Mucosa of stomach (tissue), 1 donor: ENCODE results near the gene DHX32.

Experiments used
- H3K27me3 ChIP-seq: one replicate; pipeline ENCODE4 v1.7.0; 2013; ENCODE audit warnings: mild to moderate bottlenecking, low read length; ENCODE audit not compliant: control insufficient read depth, insufficient read depth
- H3K36me3 ChIP-seq: one replicate; pipeline ENCODE4 v1.7.0; 2013; ENCODE audit warnings: low read length; ENCODE audit not compliant: control insufficient read depth, insufficient read depth
- H3K4me1 ChIP-seq: one replicate; pipeline ENCODE4 v1.7.0; 2013; ENCODE audit warnings: mild to moderate bottlenecking, low read length; ENCODE audit not compliant: control insufficient read depth, insufficient read depth
- H3K4me3 ChIP-seq: one replicate; pipeline ENCODE4 v1.7.0; 2013; ENCODE audit warnings: low read length
- H3K9ac ChIP-seq: one replicate; pipeline ENCODE4 v1.7.0; 2013; ENCODE audit warnings: mild to moderate bottlenecking, low read length, moderate library complexity
- H3K9me3 ChIP-seq: one replicate; pipeline ENCODE4 v1.7.0; 2013; ENCODE audit warnings: mild to moderate bottlenecking, low read length, moderate library complexity; ENCODE audit not compliant: control insufficient read depth
- donor health status: Pancreatic carcinoma.

DHX32 gene

DNA sequence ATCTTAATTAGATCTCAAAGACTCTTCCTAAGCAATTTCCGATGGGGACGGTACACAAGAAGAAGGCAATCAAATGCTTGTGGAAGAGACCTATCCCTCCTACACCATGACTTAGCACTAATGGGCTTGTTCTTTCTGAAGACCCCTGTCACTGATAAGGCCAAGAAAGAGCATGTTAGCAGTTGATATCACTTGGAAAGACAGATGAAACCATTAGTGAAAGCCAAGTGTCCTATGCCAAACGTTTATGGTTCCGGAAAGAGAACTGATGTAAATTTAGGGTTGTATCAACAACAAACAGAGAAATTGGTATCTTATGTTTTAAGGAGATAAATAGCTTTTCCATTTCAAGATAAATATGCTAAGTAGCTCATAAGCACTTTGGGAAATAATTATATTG is 64.5 kb downstream of the DHX32 start:
- no peaks in the 10 kb centered on the region for H3K27me3 ChIP-seq
- no peak overlapping the region for H3K4me3 ChIP-seq
- no peak overlapping the region for H3K9ac ChIP-seq
- no peaks in the 10 kb centered on the region for H3K4me1 ChIP-seq
- no peaks in the 10 kb centered on the region for H3K9me3 ChIP-seq
- no peaks in the 10 kb centered on the region for H3K36me3 ChIP-seq

DNA sequence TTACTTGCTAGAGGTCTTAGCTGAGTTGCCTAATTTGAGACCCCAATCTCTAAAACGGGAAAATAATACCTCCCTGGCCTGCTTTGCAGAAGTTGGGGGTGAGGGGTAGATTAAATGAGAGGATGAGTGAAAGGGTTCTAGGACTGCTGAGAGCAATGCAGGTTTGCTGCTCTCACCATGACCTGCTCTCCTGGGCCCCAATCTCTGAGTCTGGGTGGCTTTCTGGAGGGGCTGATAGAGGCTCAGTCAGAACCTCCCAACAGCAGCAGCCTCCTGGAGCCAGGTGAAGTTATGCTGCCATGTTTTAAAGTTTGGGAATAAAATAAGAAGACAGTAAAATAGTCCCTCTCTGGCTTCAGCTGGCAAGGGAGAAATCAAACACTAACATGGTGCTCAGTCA is 65.3 kb downstream of the DHX32 start:
- H3K4me3 ChIP-seq = no peak overlapping the region
- no peaks in the 10 kb centered on the region for H3K27me3 ChIP-seq
- no peaks in the 10 kb centered on the region for H3K9me3 ChIP-seq
- H3K4me1 ChIP-seq = no peaks in the 10 kb centered on the region
- H3K36me3 ChIP-seq = no peaks in the 10 kb centered on the region
- H3K9ac ChIP-seq = no peak overlapping the region

DNA sequence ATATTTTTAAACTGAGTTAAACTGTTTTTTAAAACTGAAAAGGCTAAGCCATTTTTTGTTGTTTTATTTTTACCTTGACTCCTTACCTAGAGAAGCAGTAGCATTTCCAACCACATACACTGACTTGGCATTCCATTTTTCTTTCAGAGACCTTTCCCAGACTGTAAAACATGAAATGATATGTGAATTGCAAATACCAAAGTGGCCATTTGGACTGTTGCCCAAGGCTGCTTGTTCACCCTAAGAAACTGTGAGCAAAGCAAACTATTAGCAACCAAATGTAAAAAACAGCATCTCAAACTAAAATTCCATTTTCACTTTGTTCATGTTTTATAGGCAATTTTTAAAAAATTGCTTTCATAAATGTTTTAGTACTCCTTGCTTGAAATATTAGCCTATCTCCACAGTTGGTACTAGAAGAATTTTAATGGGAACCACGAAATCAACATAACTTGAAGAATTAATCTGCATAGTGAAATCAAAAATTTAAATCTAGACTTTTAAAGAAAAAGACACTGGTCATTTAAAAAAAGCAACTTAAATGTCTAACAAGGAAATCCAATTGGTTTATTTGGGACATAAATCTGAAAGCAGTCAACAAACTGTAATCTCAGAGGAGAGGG is 68.9 kb downstream of the DHX32 start:
- Histone ChIP-seq H3K9ac (no peak overlapping the region), H3K27me3 (no peaks in the 10 kb centered on the region), H3K9me3 (no peaks in the 10 kb centered on the region), H3K4me3 (no peak overlapping the region), H3K36me3 (no peaks in the 10 kb centered on the region), H3K4me1 (no peaks in the 10 kb centered on the region)

- no peak overlapping the region for H3K4me3 ChIP-seq
- H3K4me1 ChIP-seq = no peaks in the 10 kb centered on the region
- H3K9ac ChIP-seq = no peak overlapping the region
- H3K9me3 ChIP-seq = no peaks in the 10 kb centered on the region
- no peaks in the 10 kb centered on the region for H3K36me3 ChIP-seq
- H3K27me3 ChIP-seq = no peaks in the 10 kb centered on the region
Measured at GRCh38 chr10:125811251-125811650, 69.8 kb downstream of the DHX32 start.

DNA sequence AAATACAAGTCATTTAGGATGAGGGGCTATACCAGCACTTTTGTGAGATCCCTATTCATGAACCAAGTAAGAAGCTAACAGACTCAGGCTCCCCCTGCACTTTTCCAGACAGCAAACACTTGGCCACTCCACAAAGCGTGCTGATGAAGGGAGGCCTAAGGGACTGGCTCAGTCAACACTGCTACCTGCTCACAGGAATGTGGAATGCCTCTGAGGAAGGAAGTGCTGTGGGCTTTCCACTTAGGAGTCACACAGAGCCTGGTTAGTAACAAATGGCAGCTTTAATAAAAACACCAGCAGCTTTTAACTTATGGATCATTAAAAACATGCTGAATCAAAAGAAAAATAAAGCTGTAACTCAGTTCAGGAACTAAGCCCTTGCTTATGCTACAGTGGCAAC is 73.0 kb downstream of the DHX32 start:
- no peaks in the 10 kb centered on the region for H3K4me1 ChIP-seq
- H3K36me3 ChIP-seq = no peaks in the 10 kb centered on the region

GRCh38 chr10:125802739-125803138 is 78.4 kb downstream of the DHX32 start:
- peaks cover 4% of the 10 kb centered on the region for H3K36me3 ChIP-seq

More for the DNA sequence above, 73.0 kb downstream of the DHX32 start:
- Histone ChIP-seq H3K4me3 (no peak overlapping the region), H3K9ac (no peak overlapping the region), H3K9me3 (no peaks in the 10 kb centered on the region), H3K27me3 (no peaks in the 10 kb centered on the region)

DNA sequence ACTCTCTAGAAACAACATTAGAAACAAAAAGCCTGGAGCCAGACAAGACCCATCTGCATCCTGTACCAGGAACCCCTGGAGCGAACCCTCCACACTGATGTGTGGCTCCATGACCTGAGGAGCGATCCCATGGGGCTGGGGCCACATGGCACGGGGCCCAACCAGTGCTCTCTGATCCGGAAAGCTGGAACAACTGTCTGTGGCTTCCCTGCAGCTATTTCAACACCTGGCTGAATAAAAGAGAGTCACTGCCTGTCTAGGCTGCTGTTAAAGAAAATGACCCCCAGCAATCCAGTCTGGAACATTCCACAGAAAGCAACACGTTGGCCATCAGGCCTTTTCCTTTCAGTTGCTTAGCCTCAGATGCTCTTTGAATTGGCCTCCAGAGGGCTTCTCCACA is 79.0 kb downstream of the DHX32 start:
- Histone ChIP-seq H3K27me3 (no peaks in the 10 kb centered on the region), H3K9me3 (no peaks in the 10 kb centered on the region), H3K36me3 (peaks cover 4% of the 10 kb centered on the region), H3K4me3 (no peak overlapping the region), H3K9ac (no peak overlapping the region), H3K4me1 (no peaks in the 10 kb centered on the region)

More at GRCh38 chr10:125802739-125803138, 78.4 kb downstream of the DHX32 start:
- H3K9ac ChIP-seq = no peak overlapping the region
- H3K27me3 ChIP-seq = no peaks in the 10 kb centered on the region
- H3K4me3 ChIP-seq = no peak overlapping the region
- H3K9me3 ChIP-seq = no peaks in the 10 kb centered on the region
- no peaks in the 10 kb centered on the region for H3K4me1 ChIP-seq

- Histone ChIP-seq H3K4me3 (no peak overlapping the region), H3K36me3 (peaks cover 4% of the 10 kb centered on the region), H3K4me1 (no peaks in the 10 kb centered on the region), H3K27me3 (no peaks in the 10 kb centered on the region), H3K9me3 (no peaks in the 10 kb centered on the region), H3K9ac (no peak overlapping the region)
Measured at GRCh38 chr10:125801574-125801973, 79.5 kb downstream of the DHX32 start.

GRCh38 chr10:125799451-125800182 is 81.5 kb downstream of the DHX32 start:
- Histone ChIP-seq H3K27me3 (no peaks in the 10 kb centered on the region), H3K4me3 (no peak overlapping the region), H3K4me1 (no peaks in the 10 kb centered on the region), H3K9ac (no peak overlapping the region), H3K9me3 (no peaks in the 10 kb centered on the region), H3K36me3 (peaks cover 4% of the 10 kb centered on the region)

DNA sequence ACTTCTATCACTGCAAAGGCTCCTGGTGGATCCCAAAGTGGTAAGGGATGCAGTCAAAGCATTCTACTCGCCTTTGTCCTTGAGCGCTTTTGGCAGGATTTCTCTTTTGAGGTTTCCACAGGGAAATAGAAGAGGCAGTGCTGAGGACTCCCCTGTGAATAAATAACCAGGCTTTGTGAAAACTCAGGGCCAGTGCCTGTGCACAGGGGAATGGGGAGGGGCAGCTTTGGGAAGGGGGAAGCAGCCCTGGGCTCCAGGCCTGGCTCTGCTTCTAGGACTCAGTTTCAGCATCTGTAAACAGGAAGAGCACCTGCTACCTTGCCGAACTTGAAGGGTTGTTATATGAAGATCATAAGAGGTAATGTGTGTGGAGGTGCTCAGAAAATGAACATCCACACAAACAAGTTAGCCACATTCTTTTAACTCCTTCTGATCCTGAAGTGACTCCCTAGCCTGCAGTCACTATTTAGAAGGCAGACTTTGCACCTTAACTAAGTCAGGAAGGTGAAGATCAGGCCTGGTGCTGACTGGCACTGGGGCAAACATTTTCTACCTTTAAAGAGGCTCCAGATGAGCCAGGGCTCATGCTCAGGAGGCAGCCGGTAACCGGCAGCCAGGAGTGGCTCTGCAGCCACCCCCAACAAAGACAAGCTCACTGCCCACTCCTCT is 83.0 kb downstream of the DHX32 start:
- Histone ChIP-seq H3K4me1 (no peaks in the 10 kb centered on the region), H3K9me3 (no peaks in the 10 kb centered on the region), H3K9ac (no peak overlapping the region), H3K27me3 (no peaks in the 10 kb centered on the region), H3K4me3 (no peak overlapping the region), H3K36me3 (peaks cover 4% of the 10 kb centered on the region)

GRCh38 chr10:125797424-125797823 is 83.7 kb downstream of the DHX32 start:
- no peaks in the 10 kb centered on the region for H3K4me1 ChIP-seq
- peaks cover 4% of the 10 kb centered on the region for H3K36me3 ChIP-seq
- no peak overlapping the region for H3K9ac ChIP-seq
- H3K4me3 ChIP-seq = no peak overlapping the region
- H3K27me3 ChIP-seq = no peaks in the 10 kb centered on the region
- no peaks in the 10 kb centered on the region for H3K9me3 ChIP-seq

DNA sequence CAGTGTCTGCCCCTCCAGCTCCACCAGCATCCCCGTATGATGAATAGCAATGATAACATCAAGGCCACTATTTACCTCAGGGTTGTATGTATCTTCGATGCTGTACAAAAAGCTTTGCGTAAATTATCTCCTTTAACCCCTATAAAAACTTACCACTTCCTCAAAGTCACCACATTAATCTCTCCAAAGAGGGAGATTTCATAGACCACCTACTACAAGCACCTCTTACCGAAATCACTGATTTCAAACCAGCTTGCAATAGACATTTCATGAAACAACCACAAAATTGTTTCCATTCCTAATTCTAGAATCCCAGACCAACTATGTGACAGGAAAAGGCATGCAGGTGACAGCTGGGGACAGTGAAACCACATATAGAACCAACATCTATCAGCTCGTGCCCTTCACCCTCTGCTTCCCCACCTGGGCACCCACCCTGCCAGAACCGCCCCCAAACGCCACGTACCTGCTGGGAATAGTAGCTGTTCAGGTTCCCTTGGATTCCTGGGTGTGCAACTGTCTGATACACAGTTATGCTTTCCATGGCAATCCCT is 85.4 kb downstream of the DHX32 start:
- no peaks in the 10 kb centered on the region for H3K9me3 ChIP-seq
- H3K36me3 ChIP-seq = peaks cover 4% of the 10 kb centered on the region
- no peak overlapping the region for H3K9ac ChIP-seq
- H3K27me3 ChIP-seq = no peaks in the 10 kb centered on the region
- no peak overlapping the region for H3K4me3 ChIP-seq
- H3K4me1 ChIP-seq = no peaks in the 10 kb centered on the region
